H9 (cell line): Measurements from ENCODE around the gene SLIT1. TPM values are rescaled to one million over a fixed set of nuclear protein-coding genes. Genes with fewer than 3 reads are reported as not detected.

Experiments
- DNase-seq: peaks from one replicate; pipeline ENCODE4 v3.0.0-alpha.2; 2017
- H2AFZ ChIP-seq: one replicate; pipeline ENCODE4 v1.6.1; 2013; ENCODE audit warnings: mild to moderate bottlenecking, low read length, control low read depth, moderate library complexity
- H2AK5ac ChIP-seq: 2 replicates; pipeline ENCODE4 v1.6.1; 2013; ENCODE audit warnings: low read length, control low read depth, mixed read lengths; ENCODE audit not compliant: insufficient read length
- H2BK120ac ChIP-seq: one replicate; pipeline ENCODE4 v1.6.1; 2013; ENCODE audit warnings: low read depth, mild to moderate bottlenecking, low read length, control low read depth, inconsistent platforms; ENCODE audit not compliant: poor library complexity, severe bottlenecking
- H2BK12ac ChIP-seq: 2 replicates; pipeline ENCODE4 v1.6.1; 2013; ENCODE audit warnings: low read length, control low read depth, mixed read lengths, low read depth; ENCODE audit not compliant: insufficient read length
- H2BK15ac ChIP-seq: 2 replicates; pipeline ENCODE4 v1.6.1; 2013; ENCODE audit warnings: low read depth, low read length, control low read depth
- H2BK20ac ChIP-seq: one replicate; pipeline ENCODE4 v1.6.1; 2013; ENCODE audit warnings: low read depth, mild to moderate bottlenecking, low read length, control low read depth, inconsistent platforms; ENCODE audit not compliant: poor library complexity, severe bottlenecking
- H2BK5ac ChIP-seq: 2 replicates; pipeline ENCODE4 v1.6.1; 2013; ENCODE audit warnings: low read length, control low read depth, mixed read lengths; ENCODE audit not compliant: insufficient read length
- H3K14ac ChIP-seq: 2 replicates; pipeline ENCODE4 v1.6.1; 2013; ENCODE audit warnings: low read length, control low read depth; ENCODE audit not compliant: insufficient read depth
- H3K18ac ChIP-seq: 2 replicates; pipeline ENCODE4 v1.6.1; 2013; ENCODE audit warnings: low read depth, mild to moderate bottlenecking, mixed read lengths, low read length, control low read depth; ENCODE audit not compliant: insufficient read length
- H3K23ac ChIP-seq: 2 replicates; pipeline ENCODE4 v1.6.1; 2013; ENCODE audit warnings: low read length, control low read depth, mixed read lengths, low read depth; ENCODE audit not compliant: insufficient read length
- H3K23me2 ChIP-seq: 2 replicates; pipeline ENCODE4 v1.6.1; 2013; ENCODE audit warnings: low read depth, mild to moderate bottlenecking, mixed read lengths, low read length, control low read depth; ENCODE audit not compliant: insufficient read length, poor library complexity, severe bottlenecking
- H3K27ac ChIP-seq: 2 replicates; pipeline ENCODE4 v1.5.1; 2013; ENCODE audit warnings: low read length, control low read depth, mixed read lengths, low read depth; ENCODE audit not compliant: insufficient read length
- H3K27me3 ChIP-seq: 2 replicates; pipeline ENCODE4 v1.6.1; 2013; ENCODE audit warnings: low read length, control low read depth, inconsistent platforms; ENCODE audit not compliant: insufficient read depth
- H3K4ac ChIP-seq: 2 replicates; pipeline ENCODE4 v1.6.1; 2013; ENCODE audit warnings: low read depth, mild to moderate bottlenecking, control low read depth, inconsistent platforms, low read length, moderate library complexity
- H3K4me1 ChIP-seq: 2 replicates; pipeline ENCODE4 v1.6.1; 2013; ENCODE audit warnings: low read length, control low read depth, inconsistent platforms; ENCODE audit not compliant: insufficient read depth
- H3K4me2 ChIP-seq: 2 replicates; pipeline ENCODE4 v1.6.1; 2013; ENCODE audit warnings: low read length, control low read depth, mixed read lengths; ENCODE audit not compliant: insufficient read length, insufficient read depth
- H3K56ac ChIP-seq: 2 replicates; pipeline ENCODE4 v1.6.1; 2013; ENCODE audit warnings: low read depth, mild to moderate bottlenecking, mixed read lengths, low read length, control low read depth; ENCODE audit not compliant: insufficient read length
- H3K79me1 ChIP-seq: 2 replicates; pipeline ENCODE4 v1.6.1; 2013; ENCODE audit warnings: low read depth, mild to moderate bottlenecking, moderate library complexity, low read length, control low read depth, inconsistent platforms; ENCODE audit not compliant: insufficient read depth, poor library complexity, severe bottlenecking
- H3K79me2 ChIP-seq: 2 replicates; pipeline ENCODE4 v1.6.1; 2013; ENCODE audit warnings: low read length, control low read depth, inconsistent platforms; ENCODE audit not compliant: insufficient read depth
- H3K9ac ChIP-seq: 2 replicates; pipeline ENCODE4 v1.6.1; 2013; ENCODE audit warnings: low read length, control low read depth, mixed read lengths; ENCODE audit not compliant: insufficient read length; ENCODE audit errors: extremely low read depth
- H3K9me3 ChIP-seq: one replicate; pipeline ENCODE4 v1.6.1; 2013; ENCODE audit warnings: low read depth, low read length, inconsistent platforms; ENCODE audit not compliant: control insufficient read depth
- H3T11ph ChIP-seq: one replicate; pipeline ENCODE4 v1.6.1; 2013; ENCODE audit warnings: mild to moderate bottlenecking, low read length, control low read depth, inconsistent platforms
- H4K20me1 ChIP-seq: one replicate; pipeline ENCODE4 v1.6.1; 2013; ENCODE audit not compliant: control insufficient read depth, insufficient read length, insufficient read depth
- H4K5ac ChIP-seq: 2 replicates; pipeline ENCODE4 v1.6.1; 2013; ENCODE audit warnings: low read depth, mild to moderate bottlenecking, mixed read lengths, low read length, control low read depth; ENCODE audit not compliant: insufficient read length
- H4K8ac ChIP-seq: replicated peaks from 2 replicates; pipeline ENCODE4 v1.6.1; 2013; ENCODE audit warnings: low read length, control low read depth, mixed read lengths, low read depth; ENCODE audit not compliant: insufficient read length
- H4K91ac ChIP-seq: 2 replicates; pipeline ENCODE4 v1.6.1; 2013; ENCODE audit warnings: low read depth, mild to moderate bottlenecking, moderate library complexity, mixed read lengths, low read length, control low read depth; ENCODE audit not compliant: insufficient read length
- H3K27ac Mint-ChIP-seq, 3 experiments: 2 replicates in 2 of 3; 3 replicates in 1 of 3; pipeline ENCODE4 v1.8.0; 2020 to 2021; ENCODE audit warnings: mixed read lengths in 3 of 3, mild to moderate bottlenecking in 1 of 3, moderate library complexity in 1 of 3
- H3K27me3 Mint-ChIP-seq: 2 replicates; pipeline ENCODE4 v1.8.0; 2021; ENCODE audit warnings: low read depth, mild to moderate bottlenecking, moderate library complexity, mixed read lengths
- H3K36me3 Mint-ChIP-seq, 3 experiments: 2 replicates in 2 of 3; 3 replicates in 1 of 3; pipeline ENCODE4 v1.8.0; 2020 to 2021; ENCODE audit warnings: low read depth in 3 of 3, mixed read lengths in 3 of 3; ENCODE audit not compliant: insufficient read depth in 1 of 3
- H3K4me1 Mint-ChIP-seq, 2 experiments: 2 replicates each; pipeline ENCODE4 v1.8.0; 2020; ENCODE audit warnings: mixed read lengths in 2 of 2
- H3K4me3 Mint-ChIP-seq, 2 experiments: 2 replicates in 1 of 2; 3 replicates in 1 of 2; pipeline ENCODE4 v1.8.0; 2020 to 2021; ENCODE audit warnings: mild to moderate bottlenecking in 2 of 2, mixed read lengths in 2 of 2, moderate library complexity in 1 of 2
- H3K9me3 Mint-ChIP-seq, 2 experiments: 2 replicates in 1 of 2; 3 replicates in 1 of 2; pipeline ENCODE4 v1.8.0; 2020; ENCODE audit warnings: mild to moderate bottlenecking in 2 of 2, mixed read lengths in 2 of 2, moderate library complexity in 1 of 2
- CTCF ChIP-seq: fragments of 200-600 bp; sonication (generic); conservative IDR thresholded peaks from 3 replicates; pipeline ENCODE4 v1.8.0; 2021; ENCODE audit warnings: antibody characterized with exemption, mild to moderate bottlenecking
- WGBS: extraction: QIAGEN DNeasy Blood & Tissue Kit; methylation state at CpG from one replicate; pipeline ENCODE4 v1.1.7; 2013; ENCODE audit warnings: missing lambda C conversion rate, low lambda C conversion rate, mixed read lengths; ENCODE audit not compliant: insufficient read length; ENCODE audit errors: extremely low coverage; 5-methylcytosine and 5-hydroxymethylcytosine counted together
- total RNA-seq: library from RNA; stranded (reverse); gene quantifications from 2 replicates; pipeline ENCODE4 v1.2.1, GENCODE V29; 2021

SLIT1 gene
- total RNA-seq, 1 experiment from 2014 or later: 0.57 TPM

- Histone ChIP-seq H4K5ac (no peak overlapping the region), H3K4me1 (no peaks in the 10 kb centered on the region), H2BK5ac (no peak overlapping the region), H3K23ac (no peak overlapping the region), H2BK15ac (no peak overlapping the region), H4K8ac (no peak overlapping the region), H3K9me3 (no peaks in the 10 kb centered on the region), H3K79me2 (no peaks in the 10 kb centered on the region), H3K23me2 (no peaks in the 10 kb centered on the region), H2BK120ac (no peak overlapping the region), H3K79me1 (no peaks in the 10 kb centered on the region), H2BK12ac (no peak overlapping the region), H3K4me2 (no peak overlapping the region), H4K91ac (no peak overlapping the region), H2BK20ac (no peak overlapping the region), H3K4ac (no peak overlapping the region), H2AK5ac (no peak overlapping the region), H3K9ac (no peak overlapping the region), H3K56ac (no peak overlapping the region), H3T11ph (no peak overlapping the region), H3K27ac (no peak overlapping the region), H4K20me1 (no peaks in the 10 kb centered on the region), H3K27me3 (no peaks in the 10 kb centered on the region), H3K14ac (no peak overlapping the region), H2AFZ (no peak overlapping the region), H3K18ac (no peak overlapping the region)
- Mint-ChIP-seq H3K9me3 (no peaks in the 10 kb centered on the region), H3K27me3 (no peaks in the 10 kb centered on the region), H3K4me3 (no peak overlapping the region), H3K4me1 (peaks cover 8 to 11% of the 10 kb centered on the region in 2 experiments), H3K27ac (no peak overlapping the region), H3K36me3 (no peaks in the 10 kb centered on the region; a peak in 1 of 7 replicates)
- TF ChIP-seq CTCF: no peak
- WGBS: no CpG with 5 or more reads among the region's 6 CpGs
- no peak for DNase-seq
Measured at GRCh38 chr10:96996275-96996965, 189.3 kb downstream of the SLIT1 start.
